ENCODE results near the gene VWCE.

- TF ChIP-seq CTCF (IDR thresholded peaks at IDR 0.05) (peak; percentile 22 to 87 (median 80)), POLR2A (IDR thresholded peaks at IDR 0.05) (no peak)
These were observed 40.6 kb downstream of the VWCE start for GRCh38 chr11:61254403-61255025.
